Measurements from ENCODE around the gene PRKCE. TPM values are rescaled to one million over a fixed set of nuclear protein-coding genes. Genes with fewer than 3 reads are reported as not detected.

The PRKCE gene
- total and polyA plus RNA-seq, 2 experiments from 2014 or later: 0.94 to 1.2 TPM

- Histone ChIP-seq H4K20me1 (replicated peaks; ENCODE audit: insufficient read depth) (no peaks in the 10 kb centered on the region), H3K4me3 (no peak overlapping the region), H2AFZ (no peak overlapping the region), H3K79me2 (replicated peaks; ENCODE audit: insufficient read depth) (no peaks in the 10 kb centered on the region), H3F3A (replicated peaks; ENCODE audit: low read depth) (no peaks in the 10 kb centered on the region), H3K27me3 (ENCODE audit: insufficient read depth) (no peaks in the 10 kb centered on the region), H3K36me3 (ENCODE audit: insufficient read depth) (no peaks in the 10 kb centered on the region), H3K4me2 (no peak overlapping the region), H3K4me1 (ENCODE audit: insufficient read depth) (no peaks in the 10 kb centered on the region), H3K9me2 (ENCODE audit: insufficient read depth) (peaks cover 9% of the 10 kb centered on the region; the same call in 1 of the 2 replicates), H3K27ac (ENCODE audit: low read depth) (no peak overlapping the region)
- Mint-ChIP-seq H3K4me1 (peaks cover 19% of the 10 kb centered on the region), H3K4me3 (no peak overlapping the region), H3K9me3 (no peaks in the 10 kb centered on the region; the same call in 2 of the 3 replicates), H3K27me3 (ENCODE audit: insufficient read depth, low read depth, poor library complexity) (peaks cover 2% of the 10 kb centered on the region), H3K27ac (no peak overlapping the region), H3K36me3 (ENCODE audit: low read depth) (no peaks in the 10 kb centered on the region)
- DNase-seq (ENCODE audit: low spot score) (no peak), ATAC-seq (no peak)
- TF ChIP-seq POLR2AphosphoS5 (IDR thresholded peaks at IDR 0.05; ENCODE audit: low read depth) (no peak), ZNF331 (CRISPR knock-in tag; IDR thresholded peaks at IDR 0.05; ENCODE audit: low read depth) (no peak), ZNF114 (CRISPR knock-in tag; IDR thresholded peaks at IDR 0.05) (no peak), ETS1 (IDR thresholded peaks at IDR 0.05) (no peak)
Measured at GRCh38 chr2:45772038-45772437, 120.6 kb downstream of the PRKCE start.

GRCh38 chr2:45773909-45774308 lies 122.4 kb downstream of the PRKCE start:
- Histone ChIP-seq H3K9me2 (ENCODE audit: insufficient read depth) (no peaks in the 10 kb centered on the region), H3K79me2 (replicated peaks; ENCODE audit: insufficient read depth) (no peaks in the 10 kb centered on the region), H3K27ac (ENCODE audit: low read depth) (no peak overlapping the region), H3K4me3 (no peak overlapping the region), H3K4me1 (ENCODE audit: insufficient read depth) (no peaks in the 10 kb centered on the region), H3K27me3 (ENCODE audit: insufficient read depth) (no peaks in the 10 kb centered on the region), H4K20me1 (replicated peaks; ENCODE audit: insufficient read depth) (no peaks in the 10 kb centered on the region), H2AFZ (no peak overlapping the region), H3K36me3 (ENCODE audit: insufficient read depth) (no peaks in the 10 kb centered on the region), H3K4me2 (no peak overlapping the region), H3F3A (replicated peaks; ENCODE audit: low read depth) (no peaks in the 10 kb centered on the region)
- ATAC-seq (no peak), DNase-seq (ENCODE audit: low spot score) (no peak)
- H3K4me3 Mint-ChIP-seq: no peak overlapping the region
- peaks cover 7% of the 10 kb centered on the region for H3K27me3 Mint-ChIP-seq (ENCODE audit: insufficient read depth, low read depth, poor library complexity)
- H3K27ac Mint-ChIP-seq: no peak overlapping the region
- H3K4me1 Mint-ChIP-seq: peaks cover 19% of the 10 kb centered on the region
- no peak for TF ChIP-seq NANOG (IDR thresholded peaks at IDR 0.05; ENCODE audit: borderline replicate concordance)
- no peaks in the 10 kb centered on the region for H3K36me3 Mint-ChIP-seq (ENCODE audit: low read depth)
- no peaks in the 10 kb centered on the region; the same call in 2 of the 3 replicates for H3K9me3 Mint-ChIP-seq

GRCh38 chr2:45774688-45775244 lies 123.3 kb downstream of the PRKCE start:
- H3K4me3 Mint-ChIP-seq: no peak overlapping the region
- Histone ChIP-seq H3K4me3 (no peak overlapping the region), H3K36me3 (ENCODE audit: insufficient read depth) (no peaks in the 10 kb centered on the region), H2AFZ (no peak overlapping the region), H3K79me2 (replicated peaks; ENCODE audit: insufficient read depth) (no peaks in the 10 kb centered on the region), H3K9me2 (ENCODE audit: insufficient read depth) (no peaks in the 10 kb centered on the region), H3K27ac (ENCODE audit: low read depth) (no peak overlapping the region), H3K4me2 (no peak overlapping the region), H3K4me1 (ENCODE audit: insufficient read depth) (no peaks in the 10 kb centered on the region), H3F3A (replicated peaks; ENCODE audit: low read depth) (no peaks in the 10 kb centered on the region), H4K20me1 (replicated peaks; ENCODE audit: insufficient read depth) (no peaks in the 10 kb centered on the region), H3K27me3 (ENCODE audit: insufficient read depth) (no peaks in the 10 kb centered on the region)
- H3K4me1 Mint-ChIP-seq: peaks cover 19% of the 10 kb centered on the region
- no peak for ATAC-seq
- no peak overlapping the region for H3K27ac Mint-ChIP-seq
- no peaks in the 10 kb centered on the region; the same call in 2 of the 3 replicates for H3K9me3 Mint-ChIP-seq
- peaks cover 7% of the 10 kb centered on the region for H3K27me3 Mint-ChIP-seq (ENCODE audit: insufficient read depth, low read depth, poor library complexity)
- TF ChIP-seq EZH2phosphoT487 (IDR thresholded peaks at IDR 0.05; ENCODE audit: unreplicated experiment): no peak
- TF ChIP-seq CREB1 (CRISPR knock-in tag; IDR thresholded peaks at IDR 0.05; ENCODE audit: low read depth): no peak
- TF ChIP-seq NANOG (IDR thresholded peaks at IDR 0.05; ENCODE audit: borderline replicate concordance): no peak
- no peak for TF ChIP-seq JUNB (IDR thresholded peaks at IDR 0.05; ENCODE audit: unreplicated experiment)
- TF ChIP-seq CTCF (conservative IDR thresholded peaks at IDR 0.05; ENCODE audit: low read depth in 2 of 2): no peak
- no peak for DNase-seq (ENCODE audit: low spot score)
- H3K36me3 Mint-ChIP-seq (ENCODE audit: low read depth): no peaks in the 10 kb centered on the region
